HG03520 (cell line): ENCODE data around the gene MC2R.
A peak's percentile ranks its signal among the peaks of the same experiment; 100 is the strongest.
"Not testable (repeated sequence)": the region's sequence is repeated elsewhere in the genome, so short reads cannot be mapped to it uniquely, and the experiment has no call there.

ENCODE experiments used
- ATAC-seq: cut with Tn5 transposase; IDR thresholded peaks from one replicate; pipeline ENCODE4 v1.9.1; 2021; ENCODE audit warnings: mild to moderate bottlenecking, moderate library complexity; ENCODE audit not compliant: unreplicated experiment

The MC2R gene

DNA sequence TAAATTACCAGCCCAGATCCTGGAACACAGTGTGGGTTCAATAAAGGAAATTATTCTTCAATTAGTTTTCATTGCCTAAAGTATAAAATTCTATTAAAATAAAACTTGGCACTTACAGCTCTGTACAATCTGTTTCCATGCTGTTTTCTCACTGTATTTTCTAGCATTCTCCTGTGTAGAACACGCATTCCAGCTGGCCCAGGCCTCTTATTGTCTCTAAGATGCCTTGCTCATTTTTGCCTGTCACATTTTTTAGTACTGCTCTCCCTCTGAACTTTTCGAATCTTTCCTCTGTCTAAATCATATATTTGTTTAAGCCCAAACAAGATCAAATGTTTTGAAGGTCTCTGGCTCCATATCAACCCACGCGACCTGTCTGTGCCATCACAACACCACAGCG lies 20.8 kb downstream of the MC2R start:
- no peak for ATAC-seq

DNA sequence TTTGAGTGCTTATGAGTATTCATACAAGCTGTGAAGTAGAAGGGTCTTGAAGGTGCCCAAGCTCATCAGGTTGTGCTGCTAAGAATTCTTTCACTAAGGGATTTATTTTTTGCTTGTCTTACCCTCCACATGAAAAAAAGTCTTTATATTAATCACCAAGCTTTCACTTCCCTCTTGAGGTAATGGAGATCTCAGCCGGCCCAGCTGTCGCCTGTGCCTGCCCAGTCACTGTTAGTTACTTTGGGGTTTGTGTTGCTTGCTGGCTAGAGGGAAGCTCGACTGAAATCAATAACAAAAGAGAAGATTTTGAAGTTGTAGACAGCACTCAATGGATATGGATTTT lies 21.9 kb downstream of the MC2R start:
- peak; percentile 97 for ATAC-seq

GRCh38 chr18:13892098-13892497 lies 23.2 kb downstream of the MC2R start:
- no peak for ATAC-seq

- no peak for ATAC-seq
Observed at GRCh38 chr18:13890761-13891361, 24.5 kb downstream of the MC2R start.

- no peak for ATAC-seq
Observed at GRCh38 chr18:13889671-13890070, 25.7 kb downstream of the MC2R start.

DNA sequence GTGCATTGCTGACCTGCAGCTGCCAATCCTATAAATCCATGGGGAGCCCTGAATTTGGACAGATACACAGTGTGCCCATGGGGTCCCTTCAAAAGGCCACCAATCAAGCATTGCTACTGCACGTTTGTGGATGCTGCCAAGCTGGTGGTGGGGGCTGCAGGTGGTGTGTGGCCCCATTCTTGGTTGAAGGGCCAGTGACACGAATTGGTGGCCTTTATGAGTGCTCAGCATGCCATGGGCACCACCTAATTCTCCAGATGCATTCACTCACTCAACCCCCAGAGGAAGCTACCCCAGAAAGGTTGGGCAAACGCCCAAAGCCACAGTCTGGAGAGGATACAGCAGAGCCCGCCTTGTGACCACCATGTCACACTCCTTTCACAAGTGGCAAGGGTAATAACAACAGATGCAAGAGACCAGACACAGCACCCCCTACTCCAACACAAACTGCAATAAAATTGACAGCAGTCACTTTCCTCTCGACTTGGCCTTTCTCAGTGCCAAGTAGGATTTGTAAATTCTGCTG lies 27.1 kb downstream of the MC2R start:
- no peak for ATAC-seq

- no peak for ATAC-seq
Observed at GRCh38 chr18:13885009-13885408, 30.3 kb downstream of the MC2R start.

GRCh38 chr18:13879937-13880336 lies 35.4 kb downstream of the MC2R start:
- ATAC-seq: no peak

DNA sequence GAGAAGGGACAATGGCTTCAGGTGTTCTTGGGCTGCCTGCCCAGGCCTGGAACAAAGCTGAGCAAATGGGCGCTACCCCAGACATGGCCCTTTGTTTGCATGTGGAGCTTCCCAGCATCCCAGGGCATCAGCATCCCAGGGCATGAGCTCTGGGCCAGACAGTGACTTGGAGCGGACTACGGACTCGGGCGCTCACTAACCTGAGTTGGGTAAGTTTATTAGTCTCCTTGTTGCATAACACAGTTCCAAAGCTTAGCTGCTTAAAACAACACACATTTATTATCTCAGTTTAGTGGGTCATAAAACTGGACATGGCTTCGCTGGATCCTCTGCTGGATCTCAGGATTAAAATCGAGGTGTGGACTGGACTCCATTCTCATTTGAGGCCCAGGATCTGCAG lies 35.8 kb downstream of the MC2R start:
- no peak for ATAC-seq

GRCh38 chr18:13878857-13879256 lies 36.5 kb downstream of the MC2R start:
- no peak for ATAC-seq

DNA sequence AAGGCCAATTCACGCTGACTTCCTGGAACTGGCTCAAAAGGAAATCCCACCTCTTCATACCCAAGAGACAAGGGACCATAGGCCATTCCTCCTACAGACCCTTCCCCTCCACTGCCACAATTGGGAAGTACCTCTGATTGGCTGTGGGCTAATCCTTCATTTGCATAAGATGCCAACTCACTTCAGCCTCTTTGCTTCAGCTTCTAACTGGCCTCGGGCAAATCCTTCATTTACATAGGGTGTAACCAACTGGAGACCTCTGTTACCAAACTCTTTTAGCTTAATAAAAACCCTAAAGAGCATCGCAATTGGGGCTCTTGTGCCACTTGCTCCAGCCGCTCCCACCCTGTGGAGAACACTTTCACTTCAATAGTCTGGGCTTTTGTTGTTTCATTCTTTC lies 38.2 kb downstream of the MC2R start:
- ATAC-seq: no peak

DNA sequence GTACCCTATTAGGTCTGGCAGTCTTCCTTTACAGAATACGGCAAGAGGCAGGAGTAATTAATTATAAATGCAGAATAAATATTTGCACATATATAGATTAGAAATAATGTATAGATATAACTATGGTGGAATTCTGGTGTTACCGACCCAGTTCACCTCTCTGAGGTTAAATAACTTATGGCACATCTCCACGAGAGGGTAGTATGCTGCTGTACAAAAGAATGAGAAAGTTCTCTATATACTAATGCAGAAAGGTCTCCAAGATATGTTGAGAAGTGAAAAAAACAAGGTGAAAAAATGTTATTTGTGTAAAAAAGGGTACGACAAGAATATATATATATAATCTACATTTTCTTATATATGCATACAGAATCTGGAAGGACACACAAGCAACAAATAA lies 40.8 kb downstream of the MC2R start:
- ATAC-seq: no peak

- no peak for ATAC-seq
Observed at GRCh38 chr18:13872932-13873331, 42.4 kb downstream of the MC2R start.

DNA sequence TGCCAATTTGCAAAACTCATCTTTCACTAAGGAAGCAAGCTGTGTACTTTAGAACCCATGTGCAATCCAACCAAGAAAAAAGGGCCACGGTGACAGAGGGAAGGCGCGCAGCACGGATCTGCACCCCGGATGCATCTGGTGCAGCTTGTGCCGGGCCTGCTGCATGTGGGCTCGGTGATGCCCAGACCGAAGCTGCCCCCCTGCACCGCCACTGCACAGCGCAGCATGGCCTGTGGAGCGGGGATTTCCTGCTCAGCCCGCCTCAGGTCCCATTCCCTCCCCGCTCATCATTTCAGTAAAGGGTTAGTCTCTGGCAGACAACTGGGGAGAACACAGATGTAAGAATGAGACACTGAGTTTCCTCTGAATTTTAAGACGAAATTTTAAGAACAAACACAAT lies 43.0 kb downstream of the MC2R start:
- ATAC-seq: no peak

GRCh38 chr18:13871701-13872100 lies 43.6 kb downstream of the MC2R start:
- ATAC-seq: no peak

DNA sequence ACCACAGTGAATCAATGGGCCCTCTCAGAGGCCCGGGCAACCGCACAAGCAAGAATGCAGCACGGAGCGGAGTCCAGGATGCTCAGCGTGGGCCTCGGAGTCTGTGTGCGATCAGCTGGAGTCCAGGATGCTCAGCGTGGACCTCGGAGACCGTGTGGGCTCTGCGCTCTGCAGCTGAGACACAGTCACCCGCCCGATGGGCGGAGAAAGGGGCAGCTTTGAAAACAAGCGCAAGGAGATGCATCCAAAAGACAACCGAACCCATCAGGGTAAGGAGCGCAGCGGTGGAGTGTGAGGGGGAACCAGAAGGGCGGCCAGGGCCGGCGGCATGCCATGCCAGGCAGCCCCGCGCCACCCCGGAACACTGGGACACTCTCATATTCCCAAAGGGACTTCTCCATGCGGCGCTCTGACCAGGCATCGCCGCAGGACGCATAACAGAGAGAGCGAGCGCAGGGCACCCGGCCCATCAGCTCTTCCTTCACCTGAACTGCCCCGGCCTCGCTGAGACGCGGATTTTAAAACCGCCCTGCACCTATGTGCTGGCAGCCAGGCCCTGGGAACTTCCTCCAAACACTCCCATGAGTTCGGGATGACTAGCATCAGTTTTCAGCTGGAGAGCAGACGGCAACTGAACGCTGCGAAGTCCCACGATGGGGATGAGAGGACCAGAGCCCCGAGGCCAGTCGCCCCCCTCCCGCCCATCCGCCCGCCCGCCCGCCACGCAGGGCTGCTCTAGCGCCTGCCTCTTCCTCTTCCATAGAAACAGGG lies 46.6 kb downstream of the MC2R start:
- no peak for ATAC-seq

DNA sequence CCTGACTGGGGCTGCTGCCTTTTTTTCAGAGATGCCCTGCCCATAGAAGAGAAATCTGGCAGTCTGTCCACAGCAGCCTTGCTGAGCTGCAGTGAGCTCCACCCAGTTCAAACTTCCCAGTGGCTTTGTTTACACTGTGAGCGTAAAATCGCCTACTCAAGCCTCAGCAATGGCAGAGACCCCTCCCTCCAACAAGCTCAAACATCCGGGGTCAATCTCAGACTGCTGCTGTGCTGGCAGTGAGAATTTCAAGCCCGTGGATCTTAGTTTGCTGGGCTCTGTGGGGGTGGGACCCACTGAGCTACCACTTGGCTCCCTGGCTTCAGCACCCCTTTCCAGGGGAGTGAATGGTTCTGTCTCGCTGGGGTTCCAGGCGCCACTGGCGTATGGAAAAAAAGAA lies 52.4 kb downstream of the MC2R start:
- not testable (repeated sequence) for ATAC-seq

DNA sequence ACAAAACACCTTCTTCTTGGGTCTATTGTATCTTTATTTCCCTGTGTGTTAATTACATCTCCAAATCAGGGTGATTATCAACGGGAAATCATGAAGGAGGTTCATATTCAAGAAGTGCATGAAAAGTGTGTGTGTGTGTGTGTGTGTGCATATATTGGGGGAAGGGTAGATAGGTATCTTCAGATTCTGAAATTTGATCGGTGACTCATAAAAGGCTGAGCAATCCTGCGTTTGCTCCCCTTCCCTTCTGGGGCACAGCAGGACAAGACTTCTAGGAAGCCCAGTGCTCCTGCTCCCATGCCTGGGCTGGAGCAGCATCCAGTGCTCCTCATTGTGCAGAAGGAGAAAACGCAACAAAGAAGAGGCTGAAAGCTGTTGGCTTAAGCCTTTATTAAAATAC lies 65.5 kb downstream of the MC2R start:
- no peak for ATAC-seq

DNA sequence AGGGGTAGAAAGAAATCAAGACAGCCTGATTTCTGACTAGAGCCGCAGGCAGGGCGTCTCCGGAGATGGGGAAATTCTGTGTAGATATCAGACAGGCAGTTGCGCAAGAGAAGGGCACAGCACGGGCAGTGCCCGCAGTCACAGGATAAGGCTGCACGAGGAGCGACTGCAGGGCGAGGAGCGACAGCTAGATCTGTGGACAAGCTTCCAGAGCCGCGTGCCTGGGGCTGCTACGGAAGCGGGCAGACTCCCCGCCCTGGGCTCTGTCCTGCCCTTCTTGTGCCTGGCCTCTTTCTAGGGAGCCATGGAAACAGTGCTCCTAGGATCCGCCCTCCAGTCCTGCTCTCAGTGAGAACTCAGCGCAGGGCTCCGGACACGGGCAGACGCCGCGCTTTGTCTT lies 78.8 kb downstream of the MC2R start:
- ATAC-seq: no peak

GRCh38 chr18:13835202-13835601 lies 80.1 kb downstream of the MC2R start:
- no peak for ATAC-seq

DNA sequence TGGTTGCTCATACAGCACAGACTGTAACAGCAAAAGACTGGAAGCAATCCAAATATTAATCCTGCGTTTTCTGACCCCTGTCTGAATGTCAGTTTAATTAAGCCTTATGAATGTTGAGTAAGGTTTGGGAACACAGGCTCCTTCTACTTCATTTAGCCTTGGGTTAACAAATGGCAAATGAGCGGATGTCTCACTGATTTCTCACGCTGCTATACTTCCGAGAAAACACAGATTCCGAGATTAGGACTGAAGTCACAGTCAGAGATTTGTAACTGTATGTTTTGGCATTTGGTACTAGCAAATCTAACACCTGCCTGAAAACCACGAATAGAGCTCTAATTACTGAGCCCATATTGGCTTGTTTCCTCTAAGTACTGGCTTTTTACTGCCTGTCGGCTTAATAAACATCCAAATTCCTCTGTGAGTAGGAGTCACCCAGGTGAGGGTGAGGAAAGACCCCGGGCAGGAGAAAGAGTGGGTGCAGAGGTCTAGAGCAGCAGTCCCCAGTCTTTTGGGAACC lies 80.8 kb downstream of the MC2R start:
- no peak for ATAC-seq
